ENCODE data around the gene COL15A1.

Gene COL15A1

GRCh38 chr9:98961513-98962180, 17.9 kb downstream of the COL15A1 start:
- Mint-ChIP-seq H3K4me1 (peaks cover 3% of the 10 kb centered on the region), H3K36me3 (ENCODE audit: low read depth) (no peaks in the 10 kb centered on the region), H3K4me3 (no peak overlapping the region), H3K27me3 (ENCODE audit: low read depth, poor library complexity) (peaks cover 6% of the 10 kb centered on the region), H3K9me3 (peaks cover 15% of the 10 kb centered on the region), H3K27ac (no peak overlapping the region)
- DNase-seq, result no peak
- no peak for TF ChIP-seq CTCF (IDR thresholded peaks at IDR 0.05)

- peaks cover 6% of the 10 kb centered on the region for H3K27me3 Mint-ChIP-seq (ENCODE audit: low read depth, poor library complexity)
- TF ChIP-seq CTCF (IDR thresholded peaks at IDR 0.05), result no peak
- H3K4me3 Mint-ChIP-seq, result no peak overlapping the region
- no peaks in the 10 kb centered on the region for H3K36me3 Mint-ChIP-seq (ENCODE audit: low read depth)
- H3K27ac Mint-ChIP-seq, result no peak overlapping the region
- peaks cover 3% of the 10 kb centered on the region for H3K4me1 Mint-ChIP-seq
- H3K9me3 Mint-ChIP-seq, result peaks cover 9% of the 10 kb centered on the region
- DNase-seq, result no peak
These were observed 18.5 kb downstream of the COL15A1 start for GRCh38 chr9:98962181-98962560.

- Mint-ChIP-seq H3K4me3 (no peak overlapping the region), H3K9me3 (peaks cover 4% of the 10 kb centered on the region), H3K27ac (no peak overlapping the region), H3K36me3 (ENCODE audit: low read depth) (no peaks in the 10 kb centered on the region), H3K4me1 (peaks cover 3% of the 10 kb centered on the region), H3K27me3 (ENCODE audit: low read depth, poor library complexity) (peaks cover 6% of the 10 kb centered on the region)
- DNase-seq, result no peak
- TF ChIP-seq CTCF (IDR thresholded peaks at IDR 0.05), result no peak
These were observed 19.2 kb downstream of the COL15A1 start for GRCh38 chr9:98962861-98963260.

- Mint-ChIP-seq H3K4me3 (no peak overlapping the region), H3K9me3 (no peaks in the 10 kb centered on the region), H3K27me3 (ENCODE audit: low read depth, poor library complexity) (peaks cover 6% of the 10 kb centered on the region), H3K4me1 (peaks cover 3% of the 10 kb centered on the region), H3K36me3 (ENCODE audit: low read depth) (no peaks in the 10 kb centered on the region), H3K27ac (no peak overlapping the region)
- no peak for TF ChIP-seq CTCF (IDR thresholded peaks at IDR 0.05)
- DNase-seq, result no peak
These were observed 20.5 kb downstream of the COL15A1 start for GRCh38 chr9:98964201-98964600.

GRCh38 chr9:98964911-98965336, 21.2 kb downstream of the COL15A1 start:
- peaks cover 3% of the 10 kb centered on the region for H3K4me1 Mint-ChIP-seq
- DNase-seq, result no peak
- H3K9me3 Mint-ChIP-seq, result no peaks in the 10 kb centered on the region
- no peaks in the 10 kb centered on the region for H3K36me3 Mint-ChIP-seq (ENCODE audit: low read depth)
- no peak for TF ChIP-seq CTCF (IDR thresholded peaks at IDR 0.05)
- H3K27me3 Mint-ChIP-seq (ENCODE audit: low read depth, poor library complexity), result peaks cover 6% of the 10 kb centered on the region
- no peak overlapping the region for H3K4me3 Mint-ChIP-seq
- no peak overlapping the region for H3K27ac Mint-ChIP-seq

- no peak overlapping the region for H3K27ac Mint-ChIP-seq
These were observed 23.0 kb downstream of the COL15A1 start for GRCh38 chr9:98966676-98967075.

More at GRCh38 chr9:98966676-98967075, 23.0 kb downstream of the COL15A1 start:
- no peaks in the 10 kb centered on the region for H3K36me3 Mint-ChIP-seq (ENCODE audit: low read depth)
- DNase-seq, result no peak
- TF ChIP-seq CTCF (IDR thresholded peaks at IDR 0.05), result no peak
- H3K4me1 Mint-ChIP-seq, result peaks cover 3% of the 10 kb centered on the region
- no peaks in the 10 kb centered on the region for H3K9me3 Mint-ChIP-seq
- peaks cover 6% of the 10 kb centered on the region for H3K27me3 Mint-ChIP-seq (ENCODE audit: low read depth, poor library complexity)
- H3K4me3 Mint-ChIP-seq, result no peak overlapping the region
